ENCODE measurements around the gene STOML2. TPM values are rescaled to one million over a fixed set of nuclear protein-coding genes. Genes with fewer than 3 reads are reported as not detected.

Gene STOML2
- total RNA-seq, 1 donor from 2014 or later: 83.1 TPM

DNA sequence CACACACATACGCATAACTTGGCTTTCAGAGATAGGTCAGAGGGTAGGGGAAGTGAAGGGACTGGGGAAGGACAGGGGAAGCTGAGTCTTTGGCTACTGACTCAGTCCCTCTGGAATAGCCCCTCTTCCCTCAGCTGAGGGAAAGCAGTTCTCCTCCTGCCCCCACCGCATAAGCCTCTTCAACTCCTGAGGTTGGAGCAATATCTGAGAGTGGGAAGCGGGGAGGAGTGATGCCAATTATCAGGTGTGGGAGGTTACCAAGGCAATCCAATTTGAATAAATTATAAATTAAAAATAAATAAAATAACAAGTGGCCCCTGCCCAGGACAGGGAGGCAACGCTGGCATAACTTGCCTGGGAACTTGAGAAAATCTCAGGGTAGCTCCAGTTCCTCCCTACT is 1.7 kb upstream of the STOML2 start:
- Histone ChIP-seq H2AFZ (ENCODE audit: low read depth, low read length) (no peak overlapping the region), H3K4me2 (ENCODE audit: low read length) (no peak overlapping the region), H3K27me3 (ENCODE audit: insufficient read depth, low read length) (no peaks in the 10 kb centered on the region), H3K27ac (ENCODE audit: low read depth, low read length) (no peak overlapping the region), H3K4me3 (ENCODE audit: insufficient read depth, low read depth, low read length) (no peak overlapping the region), H3K79me2 (ENCODE audit: insufficient read depth, low read length) (peaks cover 47% of the 10 kb centered on the region), H4K20me1 (ENCODE audit: insufficient read depth, low read length) (peaks cover 23% of the 10 kb centered on the region), H3K9me3 (ENCODE audit: insufficient read depth, low read depth, low read length) (no peaks in the 10 kb centered on the region), H3K9ac (ENCODE audit: low read length) (peak overlapping the region; percentile 94), H3K36me3 (ENCODE audit: insufficient read depth, low read length) (peaks cover 44% of the 10 kb centered on the region), H3K4me1 (ENCODE audit: insufficient read depth, low read length) (peaks cover 21% of the 10 kb centered on the region)
- DNase-seq (ENCODE audit: low read depth) (no peak), FAIRE-seq (no peak)
- Mint-ChIP-seq H3K27ac (ENCODE audit: unreplicated experiment) (peak overlapping the region; percentile 91), H3K4me1 (ENCODE audit: low read depth, unreplicated experiment) (peaks cover 27% of the 10 kb centered on the region), H3K36me3 (ENCODE audit: low read depth, unreplicated experiment) (peaks cover 24% of the 10 kb centered on the region), H3K4me3 (ENCODE audit: unreplicated experiment) (no peak overlapping the region), H3K9me3 (ENCODE audit: unreplicated experiment) (no peaks in the 10 kb centered on the region), H3K27me3 (ENCODE audit: low read depth, unreplicated experiment) (no peaks in the 10 kb centered on the region)
- no peak for TF ChIP-seq EZH2 (IDR thresholded peaks at IDR 0.05; ENCODE audit: insufficient read depth, low read length)
- TF ChIP-seq, protein P1, sequence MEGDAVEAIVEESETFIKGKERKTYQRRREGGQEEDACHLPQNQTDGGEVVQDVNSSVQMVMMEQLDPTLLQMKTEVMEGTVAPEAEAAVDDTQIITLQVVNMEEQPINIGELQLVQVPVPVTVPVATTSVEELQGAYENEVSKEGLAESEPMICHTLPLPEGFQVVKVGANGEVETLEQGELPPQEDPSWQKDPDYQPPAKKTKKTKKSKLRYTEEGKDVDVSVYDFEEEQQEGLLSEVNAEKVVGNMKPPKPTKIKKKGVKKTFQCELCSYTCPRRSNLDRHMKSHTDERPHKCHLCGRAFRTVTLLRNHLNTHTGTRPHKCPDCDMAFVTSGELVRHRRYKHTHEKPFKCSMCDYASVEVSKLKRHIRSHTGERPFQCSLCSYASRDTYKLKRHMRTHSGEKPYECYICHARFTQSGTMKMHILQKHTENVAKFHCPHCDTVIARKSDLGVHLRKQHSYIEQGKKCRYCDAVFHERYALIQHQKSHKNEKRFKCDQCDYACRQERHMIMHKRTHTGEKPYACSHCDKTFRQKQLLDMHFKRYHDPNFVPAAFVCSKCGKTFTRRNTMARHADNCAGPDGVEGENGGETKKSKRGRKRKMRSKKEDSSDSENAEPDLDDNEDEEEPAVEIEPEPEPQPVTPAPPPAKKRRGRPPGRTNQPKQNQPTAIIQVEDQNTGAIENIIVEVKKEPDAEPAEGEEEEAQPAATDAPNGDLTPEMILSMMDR (IDR thresholded peaks at IDR 0.05; ENCODE audit: insufficient read depth, low read depth, low read length): no peak

DNA sequence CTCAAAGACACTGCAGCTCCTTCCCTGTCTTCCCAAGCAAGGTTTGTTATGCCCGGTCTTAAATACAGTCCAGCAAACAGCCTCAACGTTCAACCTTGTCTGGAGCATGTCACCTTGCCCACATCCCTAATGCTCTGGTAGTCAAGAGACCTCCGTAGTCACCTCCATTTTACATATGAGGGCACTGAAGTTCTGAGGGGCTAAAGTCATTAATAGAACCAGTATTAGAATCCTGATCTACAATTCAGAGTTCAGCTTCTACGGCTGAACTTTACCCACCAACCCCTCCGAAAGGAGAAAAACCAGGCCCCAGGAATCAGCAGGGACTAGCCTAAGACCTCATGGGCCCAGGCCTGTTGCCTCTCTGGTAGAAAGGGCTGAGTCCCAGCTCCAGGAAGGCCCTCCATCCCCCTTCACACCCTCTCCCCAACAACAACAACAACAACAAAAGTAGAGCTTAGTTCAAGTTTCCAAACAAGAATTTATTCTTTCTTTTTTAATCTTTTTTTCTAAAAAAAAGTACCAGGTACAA is 795 bp upstream of the STOML2 start:
- peak overlapping the region; percentile 82 for H3K4me3 ChIP-seq (ENCODE audit: insufficient read depth, low read depth, low read length)
- peak overlapping the region; percentile 93 for H3K4me3 Mint-ChIP-seq (ENCODE audit: unreplicated experiment)
- H3K79me2 ChIP-seq (ENCODE audit: insufficient read depth, low read length): peaks cover 39% of the 10 kb centered on the region
- no peaks in the 10 kb centered on the region for H3K27me3 ChIP-seq (ENCODE audit: insufficient read depth, low read length)
- H3K4me1 ChIP-seq (ENCODE audit: insufficient read depth, low read length): peaks cover 17% of the 10 kb centered on the region
- H2AFZ ChIP-seq (ENCODE audit: low read depth, low read length): no peak overlapping the region
- H3K27ac Mint-ChIP-seq (ENCODE audit: unreplicated experiment): peak overlapping the region; percentile 91
- H3K9me3 Mint-ChIP-seq (ENCODE audit: unreplicated experiment): no peaks in the 10 kb centered on the region
- no peak for TF ChIP-seq EZH2 (IDR thresholded peaks at IDR 0.05; ENCODE audit: insufficient read depth, low read length)
- TF ChIP-seq, protein P1 (IDR thresholded peaks at IDR 0.05; ENCODE audit: insufficient read depth, low read depth, low read length): no peak
- peaks cover 24% of the 10 kb centered on the region for H3K36me3 Mint-ChIP-seq (ENCODE audit: low read depth, unreplicated experiment)
- H3K9me3 ChIP-seq (ENCODE audit: insufficient read depth, low read depth, low read length): no peaks in the 10 kb centered on the region
- H3K4me1 Mint-ChIP-seq (ENCODE audit: low read depth, unreplicated experiment): peaks cover 19% of the 10 kb centered on the region
- no peaks in the 10 kb centered on the region for H3K27me3 Mint-ChIP-seq (ENCODE audit: low read depth, unreplicated experiment)
- peak overlapping the region; percentile 93 for H3K27ac ChIP-seq (ENCODE audit: low read depth, low read length)
- H3K4me2 ChIP-seq (ENCODE audit: low read length): peak overlapping the region; percentile 91
- FAIRE-seq (no peak), DNase-seq (ENCODE audit: low read depth) (no peak)
- peaks cover 14% of the 10 kb centered on the region for H4K20me1 ChIP-seq (ENCODE audit: insufficient read depth, low read length)
- H3K9ac ChIP-seq (ENCODE audit: low read length): peak overlapping the region; percentile 94
- peaks cover 44% of the 10 kb centered on the region for H3K36me3 ChIP-seq (ENCODE audit: insufficient read depth, low read length)

DNA sequence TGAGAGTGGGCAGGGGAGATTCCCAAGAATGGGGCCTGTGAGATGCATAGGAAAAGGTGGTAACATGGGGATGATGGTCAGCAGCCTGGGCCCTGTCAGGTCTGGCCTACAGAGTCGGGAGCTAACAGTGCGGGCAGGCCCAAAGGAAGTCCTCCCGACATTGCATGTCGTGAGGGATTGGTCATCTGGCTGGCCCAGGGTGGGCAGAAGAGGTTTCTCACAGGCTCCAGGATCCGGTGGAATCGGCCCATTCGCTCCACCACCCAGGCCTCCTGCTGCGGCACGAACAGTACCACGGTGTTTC is 514 bp downstream of the STOML2 start:
- H3K4me1 Mint-ChIP-seq (ENCODE audit: low read depth, unreplicated experiment): peaks cover 18% of the 10 kb centered on the region
- no peaks in the 10 kb centered on the region for H3K27me3 ChIP-seq (ENCODE audit: insufficient read depth, low read length)
- H3K4me2 ChIP-seq (ENCODE audit: low read length): peak overlapping the region; percentile 91
- DNase-seq (ENCODE audit: low read depth): no peak
- H2AFZ ChIP-seq (ENCODE audit: low read depth, low read length): peak overlapping the region; percentile 76
- H3K36me3 Mint-ChIP-seq (ENCODE audit: low read depth, unreplicated experiment): peaks cover 24% of the 10 kb centered on the region
- peak overlapping the region; percentile 91 for H3K27ac Mint-ChIP-seq (ENCODE audit: unreplicated experiment)
- peaks cover 17% of the 10 kb centered on the region for H3K4me1 ChIP-seq (ENCODE audit: insufficient read depth, low read length)
- peaks cover 39% of the 10 kb centered on the region for H3K36me3 ChIP-seq (ENCODE audit: insufficient read depth, low read length)
- FAIRE-seq: no peak
- no peaks in the 10 kb centered on the region for H3K9me3 ChIP-seq (ENCODE audit: insufficient read depth, low read depth, low read length)
- peak overlapping the region; percentile 94 for H3K9ac ChIP-seq (ENCODE audit: low read length)
- no peaks in the 10 kb centered on the region for H3K9me3 Mint-ChIP-seq (ENCODE audit: unreplicated experiment)
- peaks cover 32% of the 10 kb centered on the region for H3K79me2 ChIP-seq (ENCODE audit: insufficient read depth, low read length)
- peaks cover 9% of the 10 kb centered on the region for H4K20me1 ChIP-seq (ENCODE audit: insufficient read depth, low read length)
- H3K27ac ChIP-seq (ENCODE audit: low read depth, low read length): peak overlapping the region; percentile 93
- no peaks in the 10 kb centered on the region for H3K27me3 Mint-ChIP-seq (ENCODE audit: low read depth, unreplicated experiment)
- peak overlapping the region; percentile 82 for H3K4me3 ChIP-seq (ENCODE audit: insufficient read depth, low read depth, low read length)
- TF ChIP-seq, protein P1 (IDR thresholded peaks at IDR 0.05; ENCODE audit: insufficient read depth, low read depth, low read length): no peak
- no peak for TF ChIP-seq EZH2 (IDR thresholded peaks at IDR 0.05; ENCODE audit: insufficient read depth, low read length)
- peak overlapping the region; percentile 93 for H3K4me3 Mint-ChIP-seq (ENCODE audit: unreplicated experiment)
